Thoracic aorta (tissue), 2 donors: ENCODE measurements around the gene SAMD5. TPM values are rescaled to one million over a fixed set of nuclear protein-coding genes. Genes with fewer than 3 reads are reported as not detected.
A peak's percentile ranks its signal among the peaks of the same experiment; 100 is the strongest.

Experiments used
- ATAC-seq: fragments of 150-250 bp; one replicate; pipeline ENCODE4 v1.8.0; 2017; ENCODE audit warnings: low read depth; ENCODE audit not compliant: insufficient number of reproducible peaks, low FRiP score
- DNase-seq: peaks from one replicate; pipeline ENCODE4 v3.0.0-alpha.2; 2020; ENCODE audit warnings: low spot score
- H3K27ac ChIP-seq, 2 donors: fragments of 200-600 bp; sonication (generic); 1 replicate in 1 of 2; 2 replicates in 1 of 2; pipeline ENCODE4 v1.5.1; 2016; ENCODE audit warnings: mild to moderate bottlenecking in 2 of 2, moderate library complexity in 2 of 2
- H3K27me3 ChIP-seq: fragments of 200-600 bp; sonication (generic); replicated peaks from 2 replicates; pipeline ENCODE4 v1.6.0; 2016; ENCODE audit warnings: mild to moderate bottlenecking; ENCODE audit not compliant: insufficient read depth
- H3K36me3 ChIP-seq: fragments of 200-600 bp; sonication (generic); one replicate; pipeline ENCODE4 v1.5.1; 2016
- H3K4me1 ChIP-seq, 2 donors: fragments of 200-600 bp; sonication (generic); 1 replicate in 1 of 2; 2 replicates in 1 of 2; pipeline versions ENCODE4 v1.5.1 to v1.6.0; 2016; ENCODE audit warnings: low read depth in 2 of 2, mild to moderate bottlenecking in 1 of 2; ENCODE audit not compliant: control insufficient read depth in 1 of 2
- H3K4me3 ChIP-seq: fragments of 200-600 bp; sonication (generic); 2 replicates; pipeline ENCODE4 v1.5.1; 2016; ENCODE audit warnings: mild to moderate bottlenecking
- H3K9me3 ChIP-seq: fragments of 200-600 bp; sonication (generic); 2 replicates; pipeline ENCODE4 v1.5.1; 2016
- CTCF ChIP-seq: fragments of 200-600 bp; sonication (generic); IDR thresholded peaks from one replicate; pipeline ENCODE4 v1.5.1; 2019; ENCODE audit warnings: antibody characterized with exemption
- total RNA-seq, 2 donors: library from RNA; depleted of rRNA; stranded (reverse); fragments of >200 nt; gene quantifications; one replicate each; pipeline versions ENCODE4 v1.1.0 to v1.2.3, GENCODE V29; 2016

The SAMD5 gene
- 1 to 10 TPM; 1.6 to 4.7 TPM for total RNA-seq

- H3K27ac ChIP-seq: peak within 1 kb of the TSS in 1 of 2 donors; percentile 79
- DNase-seq: no peak
- TF ChIP-seq CTCF: peak; percentile 8
Measured at GRCh38 chr6:147508042-147508865, at the start of gene SAMD5. Gene SAMD5 (plus strand): TSS chr6:147508690. CDS start chr6:147508929, 239 bp downstream.

GRCh38 chr6:147459780-147460179 is 48.7 kb upstream of the SAMD5 start:
- TF ChIP-seq CTCF: no peak
- no peaks in the 10 kb centered on the region for H3K9me3 ChIP-seq

More at GRCh38 chr6:147508042-147508865, at the start of gene SAMD5:
- Histone ChIP-seq H3K4me3 (peak within 1 kb of the TSS; percentile 78), H3K27me3 (no peaks in the 10 kb centered on the region), H3K4me1 (peaks cover 15 to 20% of the 10 kb centered on the region in 2 donors), H3K36me3 (no peaks in the 10 kb centered on the region), H3K9me3 (no peaks in the 10 kb centered on the region)
- no peak for ATAC-seq

GRCh38 chr6:147463651-147464050 is 44.8 kb upstream of the SAMD5 start:
- Histone ChIP-seq H3K4me1 (no peaks in the 10 kb centered on the region), H3K36me3 (no peaks in the 10 kb centered on the region), H3K27ac (no peak overlapping the region), H3K4me3 (no peak overlapping the region), H3K9me3 (no peaks in the 10 kb centered on the region), H3K27me3 (no peaks in the 10 kb centered on the region)
- no peak for DNase-seq
- TF ChIP-seq CTCF: no peak
- no peak for ATAC-seq

More at GRCh38 chr6:147459780-147460179, 48.7 kb upstream of the SAMD5 start:
- H3K27me3 ChIP-seq: no peaks in the 10 kb centered on the region
- H3K36me3 ChIP-seq: no peaks in the 10 kb centered on the region
- no peak overlapping the region for H3K27ac ChIP-seq
- H3K4me1 ChIP-seq: no peaks in the 10 kb centered on the region
- ATAC-seq: no peak
- no peak overlapping the region for H3K4me3 ChIP-seq
- DNase-seq: no peak

- Histone ChIP-seq H3K27ac (no peak overlapping the region), H3K9me3 (no peaks in the 10 kb centered on the region), H3K4me3 (no peak overlapping the region), H3K36me3 (no peaks in the 10 kb centered on the region), H3K27me3 (no peaks in the 10 kb centered on the region), H3K4me1 (no peaks in the 10 kb centered on the region)
- no peak for ATAC-seq
- no peak for TF ChIP-seq CTCF
- no peak for DNase-seq
Measured at GRCh38 chr6:147467428-147467827, 41.1 kb upstream of the SAMD5 start.

- DNase-seq: no peak
- Histone ChIP-seq H3K36me3 (no peaks in the 10 kb centered on the region), H3K4me3 (no peak overlapping the region), H3K27ac (no peak overlapping the region), H3K27me3 (no peaks in the 10 kb centered on the region), H3K4me1 (no peaks in the 10 kb centered on the region), H3K9me3 (no peaks in the 10 kb centered on the region)
- ATAC-seq: no peak
- TF ChIP-seq CTCF: no peak
Measured at GRCh38 chr6:147467886-147468285, 40.6 kb upstream of the SAMD5 start.
